Measurements from ENCODE around the gene PCARE. TPM values are rescaled to one million over a fixed set of nuclear protein-coding genes. Genes with fewer than 3 reads are reported as not detected.

The PCARE gene
- total RNA-seq, 6 experiments from 2014 or later: not detected

GRCh38 chr2:29117636-29118303 is 43.4 kb upstream of the PCARE start:
- TF ChIP-seq CTCF (IDR thresholded peaks at IDR 0.05): no peak
- TF ChIP-seq POLR2A (IDR thresholded peaks at IDR 0.05): no peak
- DNase-seq (no peak), ATAC-seq (peak in 1 of 4 donors; percentile 5)
- no peak overlapping the region for H3K4me3 ChIP-seq
- H3K27ac ChIP-seq: no peak overlapping the region
- WGBS (ENCODE audit: insufficient coverage, low coverage, low lambda C conversion rate, missing lambda C conversion rate): 82% methylated on average over 2 of the region's 2 CpGs
- no peaks in the 10 kb centered on the region for H3K36me3 ChIP-seq
- H3K4me1 ChIP-seq: no peaks in the 10 kb centered on the region
- H3K9me3 ChIP-seq: no peaks in the 10 kb centered on the region
- intact Hi-C loops (cut with DNase I): no loop called here
- no peaks in the 10 kb centered on the region for H3K27me3 ChIP-seq

- peak; percentile 68 to 79 (median 79) for DNase-seq
- 20% methylated on average over 20 of the region's 53 CpGs for WGBS (ENCODE audit: insufficient coverage, low coverage, low lambda C conversion rate, missing lambda C conversion rate)
- no peaks in the 10 kb centered on the region for H3K9me3 ChIP-seq
- TF ChIP-seq CTCF (IDR thresholded peaks at IDR 0.05): no peak
- peak; percentile 13 for TF ChIP-seq POLR2A (IDR thresholded peaks at IDR 0.05)
- intact Hi-C loops (cut with DNase I): no loop called here
- H3K36me3 ChIP-seq: no peaks in the 10 kb centered on the region
- H3K27me3 ChIP-seq: no peaks in the 10 kb centered on the region
- no peaks in the 10 kb centered on the region for H3K4me1 ChIP-seq
- ATAC-seq: peak; percentile 48 to 58 (median 56)
- H3K27ac ChIP-seq: peak overlapping the region; percentile 62 to 77 (median 74)
- peak overlapping the region; percentile 45 to 63 (median 51) for H3K4me3 ChIP-seq
Observed at GRCh38 chr2:29115797-29116781, 41.8 kb upstream of the PCARE start.

- H3K36me3 ChIP-seq: no peaks in the 10 kb centered on the region
- H3K9me3 ChIP-seq: no peaks in the 10 kb centered on the region
- TF ChIP-seq POLR2A (IDR thresholded peaks at IDR 0.05) (peak; percentile 44), CTCF (IDR thresholded peaks at IDR 0.05) (no peak)
- H3K27me3 ChIP-seq: no peaks in the 10 kb centered on the region
- peak within 1 kb of the TSS; percentile 45 to 63 (median 51) for H3K4me3 ChIP-seq
- no peaks in the 10 kb centered on the region for H3K4me1 ChIP-seq
- 24% methylated on average over 10 of the region's 76 CpGs for WGBS (ENCODE audit: insufficient coverage, low coverage, low lambda C conversion rate, missing lambda C conversion rate)
- peak within 1 kb of the TSS; percentile 62 to 77 (median 74) for H3K27ac ChIP-seq
- peak; percentile 51 to 72 (median 68) for ATAC-seq
- intact Hi-C loops (cut with DNase I): no loop called here
- DNase-seq: peak; percentile 50 to 64 (median 61)
Observed at GRCh38 chr2:29114946-29115609, 40.8 kb upstream of the PCARE start, which contains the start of gene CLIP4. Gene CLIP4, plus strand, starts transcription at chr2:29115415. Its CDS starts 5,974 bp downstream, at chr2:29121389.

GRCh38 chr2:29114586-29114945 is 40.2 kb upstream of the PCARE start:
- H3K27ac ChIP-seq: peak overlapping the region in 1 of 3 donors; percentile 77
- TF ChIP-seq POLR2A (IDR thresholded peaks at IDR 0.05) (no peak), CTCF (IDR thresholded peaks at IDR 0.05) (no peak)
- no peak for DNase-seq
- intact Hi-C loops (cut with DNase I): no loop called here
- no peaks in the 10 kb centered on the region for H3K36me3 ChIP-seq
- 63% methylated on average over 3 of the region's 10 CpGs for WGBS (ENCODE audit: insufficient coverage, low coverage, low lambda C conversion rate, missing lambda C conversion rate)
- peak overlapping the region in 2 of 3 donors; percentile 34 to 63 for H3K4me3 ChIP-seq
- no peaks in the 10 kb centered on the region for H3K4me1 ChIP-seq
- ATAC-seq: no peak
- H3K27me3 ChIP-seq: no peaks in the 10 kb centered on the region
- no peaks in the 10 kb centered on the region for H3K9me3 ChIP-seq

Measured in right lobe of liver (tissue), 6 donors.